ENCODE measurements around the gene PPIP5K1.
"Not testable (repeated sequence)": the region's sequence is repeated elsewhere in the genome, so short reads cannot be mapped to it uniquely, and the experiment has no call there.

GRCh38 chr15:43532826-43533225 lies 57.2 kb downstream of the PPIP5K1 start:
- TF ChIP-seq POLR2A (IDR thresholded peaks at IDR 0.05; ENCODE audit: extremely low read depth, insufficient read length); MAX (IDR thresholded peaks at IDR 0.05; ENCODE audit: low read depth, low read length): not testable (repeated sequence)

All from NB4 (cell line).